Sciatic nerve (tissue), 2 donors: ENCODE data around the gene ATP1A2. TPM values are rescaled to one million over a fixed set of nuclear protein-coding genes. Genes with fewer than 3 reads are reported as not detected.

Experiments used
- ATAC-seq: fragments of 200-7000 bp; cut with Tn5 transposase; one replicate; pipeline ENCODE4 v1.9.1; 2020; ENCODE audit warnings: mild to moderate bottlenecking, moderate library complexity
- DNase-seq: peaks from one replicate; pipeline ENCODE4 v3.0.0-alpha.2; 2020; ENCODE audit warnings: low spot score
- intact Hi-C: fragments of 100-400 bp; cut with DNase I; formaldehyde crosslinking; loops from one replicate; pipeline ENCODE4 v1.14.2; 2022
- total RNA-seq: library from RNA; stranded (reverse); fragmentation: NEBNext Ultra II Directional; extraction: Animal tissue kit (Norgen Biotek cat#: 25700); gene quantifications from one replicate; pipeline ENCODE4 v1.2.1, GENCODE V29; 2021
- donor health status: DM: no; HTN: no; CAD: no.
- donor health status: DM: no; HTN: no; CAD: no.

ATP1A2 gene
- total RNA-seq, 1 donor from 2014 or later: 136 TPM

DNA sequence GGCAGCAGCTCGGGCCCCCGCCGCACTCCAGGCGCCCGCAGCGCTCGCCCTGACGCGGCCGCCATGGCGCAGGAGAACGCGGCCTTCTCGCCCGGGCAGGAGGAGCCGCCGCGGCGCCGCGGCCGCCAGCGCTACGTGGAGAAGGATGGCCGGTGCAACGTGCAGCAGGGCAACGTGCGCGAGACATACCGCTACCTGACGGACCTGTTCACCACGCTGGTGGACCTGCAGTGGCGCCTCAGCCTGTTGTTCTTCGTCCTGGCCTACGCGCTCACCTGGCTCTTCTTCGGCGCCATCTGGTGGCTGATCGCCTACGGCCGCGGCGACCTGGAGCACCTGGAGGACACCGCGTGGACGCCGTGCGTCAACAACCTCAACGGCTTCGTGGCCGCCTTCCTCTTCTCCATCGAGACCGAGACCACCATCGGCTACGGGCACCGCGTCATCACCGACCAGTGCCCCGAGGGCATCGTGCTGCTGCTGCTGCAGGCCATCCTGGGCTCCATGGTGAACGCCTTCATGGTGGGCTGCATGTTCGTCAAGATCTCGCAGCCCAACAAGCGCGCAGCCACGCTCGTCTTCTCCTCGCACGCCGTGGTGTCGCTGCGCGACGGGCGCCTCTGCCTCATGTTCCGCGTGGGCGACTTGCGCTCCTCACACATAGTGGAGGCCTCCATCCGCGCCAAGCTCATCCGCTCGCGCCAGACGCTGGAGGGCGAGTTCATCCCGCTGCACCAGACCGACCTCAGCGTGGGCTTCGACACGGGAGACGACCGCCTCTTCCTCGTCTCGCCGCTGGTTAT lies 31.4 kb upstream of the ATP1A2 start:
- no peak for ATAC-seq
- peak; percentile 77 for DNase-seq
- intact Hi-C loops: loop anchor here (5.0 kb wide), 1 partner anchor 37 kb away; no protein-coding TSS in a partner anchor

DNA sequence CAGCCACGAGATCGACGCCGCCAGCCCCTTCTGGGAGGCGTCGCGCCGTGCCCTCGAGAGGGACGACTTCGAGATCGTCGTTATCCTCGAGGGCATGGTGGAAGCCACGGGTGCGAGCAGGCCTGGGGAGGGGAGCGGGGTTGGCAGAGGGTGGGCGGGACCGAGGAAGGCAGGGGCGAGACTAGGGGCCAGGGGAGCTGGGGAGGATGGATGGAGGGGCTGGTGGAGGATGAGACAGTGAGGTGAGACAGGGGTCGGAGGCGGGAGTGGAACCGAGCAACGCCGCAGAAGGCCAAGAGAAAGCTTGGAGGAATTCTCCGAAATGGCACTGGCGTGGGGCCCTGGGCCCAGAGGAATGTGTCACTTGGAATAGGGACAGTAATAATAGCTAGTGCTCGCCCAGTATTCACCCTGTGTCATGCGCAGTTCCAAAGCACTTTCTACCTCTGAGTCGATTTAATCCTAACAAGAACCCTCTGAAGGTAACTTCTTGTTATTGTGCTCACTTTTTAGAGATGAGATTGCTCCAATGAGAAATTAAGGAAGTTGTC lies 30.7 kb upstream of the ATP1A2 start:
- intact Hi-C loops: loop anchor here (5.0 kb wide), 1 partner anchor 38 kb away; no protein-coding TSS in a partner anchor
- ATAC-seq: no peak
- DNase-seq: no peak

DNA sequence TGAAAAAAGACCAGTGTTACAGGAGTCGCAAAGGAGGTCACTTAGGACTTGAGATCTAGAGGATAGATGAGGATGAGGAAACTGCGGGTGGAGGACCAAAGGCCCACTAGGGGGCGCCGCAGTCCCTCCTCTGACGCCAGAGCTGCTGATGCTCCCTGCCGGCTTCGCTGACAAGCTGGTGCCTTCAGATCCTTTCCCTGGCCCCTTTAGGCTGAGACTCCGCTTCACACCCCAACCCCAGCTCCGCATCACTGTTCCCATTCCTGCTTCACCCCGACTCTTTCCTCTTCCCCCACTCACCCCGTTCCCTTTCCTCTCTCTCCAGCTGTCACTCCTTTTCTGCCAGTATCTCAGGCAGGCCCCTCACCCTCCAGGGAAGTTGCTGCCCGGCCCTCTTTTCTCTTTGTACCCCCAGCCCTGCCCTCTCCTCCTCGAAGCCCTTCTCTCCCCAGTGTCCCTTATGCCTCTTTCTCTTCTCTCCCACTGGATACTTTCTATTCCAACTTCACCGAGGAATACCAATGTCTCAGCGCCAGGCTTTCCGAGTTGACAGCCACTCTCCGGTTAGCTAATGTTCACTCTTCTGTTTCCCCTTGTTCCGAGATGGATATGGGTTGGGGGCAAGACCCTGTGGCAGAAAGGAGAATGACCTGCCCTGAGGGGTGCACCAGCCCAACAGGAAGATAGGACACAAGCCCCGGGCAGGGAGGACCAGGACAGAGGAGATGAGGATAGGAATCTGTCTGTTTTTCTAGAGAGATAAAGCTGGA lies 29.7 kb upstream of the ATP1A2 start:
- intact Hi-C loops: no loop called here
- ATAC-seq (peak; percentile 91), DNase-seq (peak; percentile 92)

DNA sequence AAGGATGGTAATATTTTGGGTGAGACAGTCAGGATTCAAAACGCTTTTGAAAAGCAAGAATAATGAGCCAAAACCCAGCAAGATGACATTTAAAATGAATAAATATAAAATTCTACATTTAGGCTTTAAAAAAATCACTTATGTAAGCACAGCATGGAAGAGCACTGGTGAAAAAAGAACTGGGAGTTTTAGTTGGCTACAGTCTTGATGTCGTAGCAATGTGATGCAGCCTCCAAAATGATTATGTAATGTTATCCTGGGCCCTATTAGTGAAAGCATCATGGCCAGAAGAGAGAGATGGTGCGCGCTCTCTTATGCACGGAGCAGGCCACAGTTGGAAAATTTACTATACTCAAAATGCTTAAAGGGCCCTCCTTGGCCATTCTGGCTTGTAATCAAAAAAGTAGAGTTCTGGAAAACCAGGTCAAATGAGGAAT lies 29.1 kb upstream of the ATP1A2 start:
- intact Hi-C loops: no loop called here
- ATAC-seq (peak; percentile 89), DNase-seq (no peak)

DNA sequence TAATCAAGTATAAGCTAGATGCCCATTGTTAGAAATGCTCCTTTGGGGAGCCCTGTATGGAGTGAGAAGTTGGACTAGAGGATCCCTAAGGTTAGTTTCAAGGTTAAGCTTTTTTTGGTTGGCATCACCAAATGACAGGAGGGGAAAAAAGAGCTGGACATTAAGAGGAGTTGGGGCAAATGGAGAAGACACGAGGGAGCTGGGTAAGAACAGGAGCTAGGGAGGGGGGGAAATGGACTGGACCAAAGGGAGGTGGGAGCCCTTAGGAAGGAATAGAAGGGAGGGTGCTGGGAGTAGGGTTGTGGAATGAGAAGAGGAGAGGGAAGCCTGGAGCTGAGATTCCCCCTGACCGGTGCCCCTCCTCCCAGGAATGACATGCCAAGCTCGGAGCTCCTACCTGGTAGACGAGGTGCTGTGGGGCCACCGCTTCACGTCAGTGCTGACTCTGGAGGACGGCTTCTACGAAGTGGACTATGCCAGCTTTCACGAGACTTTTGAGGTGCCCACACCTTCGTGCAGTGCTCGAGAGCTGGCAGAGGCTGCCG lies 28.4 kb upstream of the ATP1A2 start:
- intact Hi-C loops: no loop called here
- ATAC-seq: no peak
- DNase-seq: no peak

DNA sequence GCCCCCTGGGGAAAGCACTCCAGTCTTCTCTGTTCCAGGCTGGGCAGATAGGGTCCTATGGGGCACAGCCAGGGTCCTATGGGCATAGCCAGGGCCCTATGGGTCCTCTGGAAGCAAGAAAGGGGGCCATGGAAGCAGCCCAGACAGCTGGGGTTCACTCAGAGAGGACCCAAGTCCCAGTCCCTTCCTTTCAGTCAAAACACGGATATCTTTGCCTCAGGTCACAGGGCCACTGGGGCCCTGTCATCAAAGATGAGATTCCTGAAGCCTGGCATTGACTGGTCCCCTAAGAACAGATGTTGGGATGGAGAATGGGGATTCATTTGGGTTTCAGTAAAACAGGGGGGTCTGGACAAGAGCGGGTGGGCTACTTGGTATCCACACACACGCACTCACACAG lies 25.7 kb upstream of the ATP1A2 start:
- no peak for DNase-seq
- intact Hi-C loops: loop anchor here (10.0 kb wide), 2 partner anchors 125 to 165 kb away; no protein-coding TSS in a partner anchor
- no peak for ATAC-seq

DNA sequence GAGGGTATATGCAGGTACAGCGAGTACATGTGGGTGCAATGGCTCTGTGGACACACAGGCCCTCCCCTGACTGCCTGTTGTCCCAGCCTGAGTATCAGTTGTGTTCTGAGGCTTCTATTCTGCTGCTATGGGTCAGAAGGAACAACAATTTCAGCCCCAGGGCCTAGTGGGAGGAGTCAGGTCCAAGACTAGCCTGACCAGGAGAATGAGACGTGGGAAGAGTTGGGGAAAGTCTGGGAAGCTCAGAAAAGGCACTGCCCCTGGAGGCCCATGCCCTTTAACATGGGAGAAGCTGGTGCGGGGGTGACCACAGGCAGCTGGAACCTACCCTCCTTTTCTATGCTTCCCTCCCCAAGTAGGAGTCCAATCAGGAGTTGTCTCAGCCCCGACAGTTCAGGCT lies 24.8 kb upstream of the ATP1A2 start:
- DNase-seq (no peak), ATAC-seq (no peak)
- intact Hi-C loops: loop anchor here (10.0 kb wide), 2 partner anchors 124 to 164 kb away; no protein-coding TSS in a partner anchor

DNA sequence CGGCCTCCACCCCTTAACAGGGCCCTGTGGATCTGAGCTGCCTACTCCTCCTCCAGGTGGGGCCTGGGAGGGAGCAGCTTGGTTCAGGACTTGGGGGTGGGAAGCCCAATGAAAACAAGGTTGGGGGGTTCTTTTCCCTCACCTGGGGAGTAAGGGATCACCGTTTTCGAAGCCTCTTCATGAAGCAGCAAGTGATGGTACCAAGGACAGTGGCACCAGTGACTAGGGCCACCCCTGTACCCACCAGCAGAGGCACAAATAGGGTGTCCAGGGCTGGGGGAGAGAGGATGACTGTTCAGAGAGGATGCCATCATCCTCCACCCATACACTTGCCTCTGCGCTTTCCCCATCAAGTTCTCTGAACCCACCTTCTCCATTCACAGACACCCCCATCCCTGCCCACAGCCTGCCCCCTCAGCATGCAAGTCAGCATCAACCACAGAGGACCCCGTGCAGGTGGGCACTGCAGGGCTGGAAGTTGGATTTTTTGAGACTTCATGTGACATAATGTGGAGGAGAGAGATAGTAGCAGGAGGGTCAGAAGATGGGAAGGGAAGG lies 23.8 kb upstream of the ATP1A2 start:
- intact Hi-C loops: loop anchor here (10.0 kb wide), 2 partner anchors 123 to 163 kb away; no protein-coding TSS in a partner anchor

DNA sequence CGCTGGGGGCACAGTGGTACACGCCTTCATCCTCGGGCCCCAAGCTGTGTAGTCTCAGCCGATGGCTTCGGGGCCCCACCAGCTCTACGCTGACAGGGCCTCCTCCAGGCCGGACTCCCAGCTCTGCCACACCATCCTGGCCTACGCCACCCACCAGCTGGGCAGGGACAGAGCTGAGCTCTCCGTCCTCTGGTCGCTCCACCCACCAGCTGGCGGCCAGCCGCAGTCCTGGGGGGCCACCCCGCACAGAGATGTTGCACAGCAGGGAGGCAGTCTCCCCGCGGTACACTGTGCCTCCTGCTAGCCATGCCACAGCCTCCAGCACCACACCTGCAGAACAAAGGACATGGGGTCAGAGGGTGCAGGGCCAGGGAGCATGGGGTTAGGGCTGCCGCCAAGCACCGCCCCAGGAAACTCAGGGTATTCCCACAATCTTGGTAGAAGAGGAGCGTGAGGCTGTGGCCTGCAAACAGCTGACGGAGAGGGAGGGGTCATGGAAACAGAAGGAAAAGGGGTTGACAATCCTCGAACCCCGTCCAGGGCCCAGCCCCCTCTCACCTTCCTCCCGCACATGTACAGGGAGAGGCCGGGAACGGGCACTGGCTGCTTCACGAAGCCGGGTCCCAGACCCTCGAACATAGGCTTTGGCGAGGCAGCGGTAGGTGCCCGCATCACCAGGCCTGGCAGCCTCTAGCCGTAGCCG lies 23.0 kb upstream of the ATP1A2 start:
- intact Hi-C loops: loop anchor here (10.0 kb wide), 2 partner anchors 122 to 162 kb away; no protein-coding TSS in a partner anchor
- no peak for DNase-seq
- no peak for ATAC-seq

More for the DNA sequence above, 23.8 kb upstream of the ATP1A2 start:
- DNase-seq: no peak
- ATAC-seq: no peak

DNA sequence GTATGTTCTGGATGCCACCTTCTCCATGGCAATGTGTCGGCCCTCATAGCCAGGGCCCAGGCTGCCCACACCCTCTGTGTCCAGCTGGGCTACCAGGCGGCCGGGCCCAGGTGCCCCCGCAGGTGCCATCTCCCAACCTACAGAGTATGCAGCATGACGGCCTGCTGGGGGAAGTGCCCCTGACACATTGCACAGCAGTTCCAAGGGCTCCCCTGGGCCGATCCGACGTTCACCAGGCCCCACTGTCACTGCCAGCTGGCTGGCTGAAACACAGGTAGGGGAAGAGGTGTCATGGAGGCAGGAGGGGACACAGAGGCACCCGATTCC lies 22.5 kb upstream of the ATP1A2 start:
- ATAC-seq: no peak

DNA sequence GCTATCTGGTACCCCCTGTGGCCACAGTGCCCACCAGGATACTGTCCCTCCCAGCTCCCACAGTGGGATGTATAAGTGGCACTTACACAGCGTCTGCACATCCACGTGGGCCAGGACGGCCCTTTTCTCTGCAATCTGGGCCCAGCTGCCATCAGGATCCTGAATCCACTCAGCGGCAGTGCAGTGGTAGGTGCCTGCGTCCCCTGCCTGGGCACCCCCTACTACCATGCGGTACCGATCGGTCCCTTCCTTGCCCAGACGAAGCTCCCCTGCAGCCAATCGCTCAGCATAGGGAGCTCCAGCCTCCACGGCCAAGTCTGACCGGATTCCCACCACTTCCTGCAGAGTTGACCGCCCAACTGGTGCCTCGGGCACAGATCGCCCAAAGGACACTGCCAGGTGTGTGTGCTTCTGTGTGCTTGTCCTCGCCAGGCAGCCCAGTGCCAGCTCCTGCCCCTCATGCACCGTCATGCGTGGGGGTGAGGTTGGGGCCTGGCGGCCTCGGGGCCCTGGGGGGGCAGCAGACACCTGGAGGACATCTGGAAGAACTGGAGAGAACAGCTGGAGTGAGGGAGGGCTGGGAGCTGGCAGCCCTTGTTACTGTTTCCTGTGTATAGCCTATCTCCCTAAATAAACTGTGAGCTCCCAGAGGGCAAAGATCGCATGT lies 21.8 kb upstream of the ATP1A2 start:
- ATAC-seq (no peak), DNase-seq (no peak)
- intact Hi-C loops: loop anchor here (10.0 kb wide), 2 partner anchors 121 to 161 kb away; no protein-coding TSS in a partner anchor

More for the DNA sequence above, 22.5 kb upstream of the ATP1A2 start:
- intact Hi-C loops: loop anchor here (10.0 kb wide), 2 partner anchors 122 to 162 kb away; no protein-coding TSS in a partner anchor
- no peak for DNase-seq

DNA sequence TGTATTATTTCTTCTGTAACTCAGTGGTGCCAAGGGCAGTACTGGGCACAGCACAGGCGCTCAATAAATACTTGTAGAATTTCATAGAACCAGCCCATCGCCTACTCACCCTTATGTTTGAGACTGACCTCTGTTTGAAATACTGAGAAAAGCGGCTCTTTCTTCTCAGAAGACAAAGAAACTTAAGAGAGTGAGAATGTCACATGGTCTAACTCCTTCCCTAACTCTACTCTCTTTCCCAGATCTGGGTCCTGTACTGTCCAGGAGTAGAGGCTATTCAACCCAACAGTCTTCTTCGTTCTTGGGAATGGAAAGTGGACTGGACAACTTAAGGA lies 21.3 kb upstream of the ATP1A2 start:
- intact Hi-C loops: loop anchor here (10.0 kb wide), 2 partner anchors 121 to 161 kb away; no protein-coding TSS in a partner anchor

DNA sequence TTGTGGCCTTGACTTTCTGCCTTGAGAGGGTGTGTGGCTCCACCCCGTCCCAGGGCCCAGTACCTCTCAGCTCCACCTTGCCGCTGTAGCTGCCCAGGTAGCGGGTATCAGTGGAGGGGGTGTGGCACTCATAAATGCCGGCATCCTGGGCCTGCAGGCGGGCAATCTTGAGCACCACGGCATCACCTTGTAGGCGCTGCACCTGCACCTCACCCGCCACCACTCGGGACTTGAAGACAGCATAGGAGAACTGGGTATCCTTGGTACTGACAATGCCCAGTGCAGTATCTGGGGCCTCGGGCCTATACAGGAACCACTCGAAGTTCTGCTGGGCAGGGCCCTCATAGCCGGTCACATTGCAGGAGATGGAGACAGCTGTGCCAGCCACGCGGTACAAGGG lies 20.8 kb upstream of the ATP1A2 start:
- intact Hi-C loops: loop anchor here (10.0 kb wide), 2 partner anchors 120 to 160 kb away; no protein-coding TSS in a partner anchor
- ATAC-seq (no peak), DNase-seq (no peak)

More for the DNA sequence above, 21.3 kb upstream of the ATP1A2 start:
- ATAC-seq (no peak), DNase-seq (no peak)

DNA sequence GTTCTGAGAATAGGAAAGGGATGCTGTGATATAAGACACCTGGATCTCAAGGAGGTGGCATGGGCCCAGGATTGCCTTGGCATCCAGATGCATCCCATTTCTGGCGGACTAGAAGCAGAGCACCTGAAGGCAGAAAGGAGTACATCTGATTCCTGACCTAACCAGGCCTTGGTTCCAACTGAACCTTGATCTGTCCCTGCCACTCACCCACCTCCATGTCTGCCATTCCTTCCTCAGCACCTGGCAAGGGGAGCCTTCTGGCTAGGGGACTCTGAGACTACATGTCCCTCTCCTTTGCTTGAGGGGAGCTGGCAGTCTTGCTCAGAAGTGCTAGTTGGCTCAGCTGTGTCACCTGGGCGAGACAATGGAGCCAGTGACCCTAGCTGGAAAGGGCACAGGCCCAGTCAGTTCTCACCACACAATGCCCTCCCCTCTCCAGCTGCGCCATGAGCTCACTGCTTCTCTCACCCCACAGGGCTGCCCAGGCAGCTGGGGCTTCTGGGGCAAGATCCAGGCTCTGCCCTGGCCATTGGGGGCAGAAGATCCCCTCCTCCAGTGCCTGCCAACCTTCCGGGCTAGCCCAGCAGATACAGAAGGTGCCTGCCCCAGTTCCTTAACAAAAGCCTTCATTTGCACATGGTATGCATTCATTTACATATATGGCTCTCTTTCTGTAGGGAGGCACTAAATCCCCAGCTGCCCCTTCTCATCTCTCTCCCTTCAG lies 20.0 kb upstream of the ATP1A2 start:
- DNase-seq (no peak), ATAC-seq (no peak)
- intact Hi-C loops: loop anchor here (10.0 kb wide), 2 partner anchors 119 to 159 kb away; no protein-coding TSS in a partner anchor

DNA sequence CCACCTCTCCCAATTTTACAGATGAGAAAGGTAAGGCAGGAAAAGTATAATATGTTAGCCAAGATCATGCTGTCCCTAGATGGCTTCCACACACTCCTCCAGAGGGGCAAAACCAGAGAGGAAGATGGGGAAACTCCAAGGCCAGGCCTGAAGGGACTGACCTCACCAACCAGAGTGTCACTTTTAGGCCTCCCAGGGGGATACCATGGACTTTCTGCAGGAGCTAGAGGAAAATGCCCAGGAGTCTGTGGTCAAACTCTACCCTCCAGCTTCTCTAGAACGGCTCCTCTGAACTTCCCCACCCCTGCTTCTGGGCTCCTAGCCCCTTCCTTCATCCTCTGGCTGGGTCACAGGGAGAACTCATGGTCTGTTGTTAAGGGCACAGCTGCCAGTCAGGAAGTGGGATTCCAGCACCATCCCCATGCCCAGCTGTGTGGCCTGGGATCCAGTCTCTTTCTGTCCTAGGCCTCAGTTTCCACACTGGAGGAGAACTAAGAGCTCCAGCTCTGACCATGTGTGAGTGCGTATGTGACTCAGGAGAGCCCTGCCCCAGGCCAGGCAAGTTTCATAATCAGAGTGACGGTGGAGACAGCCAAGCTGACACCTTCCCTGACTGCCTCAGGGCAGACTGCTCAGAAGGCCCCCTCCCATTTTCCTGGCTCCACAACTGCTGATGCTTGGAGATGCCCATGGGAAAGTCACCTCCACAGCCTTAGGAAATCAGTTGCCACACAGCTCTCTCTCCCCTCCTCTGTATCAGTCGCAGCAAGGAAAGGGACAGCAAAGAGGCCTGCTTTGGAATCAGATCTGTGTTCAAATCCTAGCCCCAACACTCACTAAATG lies 19.1 kb upstream of the ATP1A2 start:
- peak; percentile 11 for ATAC-seq
- DNase-seq: no peak
- intact Hi-C loops: loop anchor here (10.0 kb wide), 2 partner anchors 118 to 158 kb away; no protein-coding TSS in a partner anchor
